Activated B cell treated with CpG ODN at 0.5 μM for 24 hours (primary cell): ENCODE measurements around the gene WFDC9. TPM values are rescaled to one million over a fixed set of nuclear protein-coding genes. Genes with fewer than 3 reads are reported as not detected.
"Not testable (repeated sequence)": the region's sequence is repeated elsewhere in the genome, so short reads cannot be mapped to it uniquely, and the experiment has no call there.

Source experiments
- ATAC-seq: fragments of 200-7000 bp; cut with Tn5 transposase; one replicate; pipeline ENCODE4 v1.10.0; 2021; ENCODE audit warnings: low read depth, mild to moderate bottlenecking, moderate library complexity
- CTCF ChIA-PET: fragments of 350-600 bp; sonication (Branson Sonifier 250); formaldehyde crosslinking; loops from one replicate; lab custom pipeline; 2021; ENCODE audit warnings: antibody characterized with exemption; lab: Charles Lee
- POLR2A ChIA-PET: fragments of 350-600 bp; sonication (Branson Sonifier 250); formaldehyde crosslinking; loops from one replicate; lab custom pipeline; 2021; ENCODE audit warnings: antibody characterized with exemption; lab: Charles Lee
- DNase-seq: peaks from one replicate; pipeline ENCODE4 v3.0.0; 2022
- H3K27ac Mint-ChIP-seq: one replicate; pipeline ENCODE4 v1.8.0; 2020; ENCODE audit warnings: mixed read lengths
- H3K27me3 Mint-ChIP-seq: one replicate; pipeline ENCODE4 v1.8.0; 2021; ENCODE audit warnings: mixed read lengths
- H3K36me3 Mint-ChIP-seq: one replicate; pipeline ENCODE4 v1.8.0; 2021; ENCODE audit warnings: low read depth, mixed read lengths
- H3K4me1 Mint-ChIP-seq: one replicate; pipeline ENCODE4 v1.8.0; 2021; ENCODE audit warnings: mixed read lengths
- H3K4me3 Mint-ChIP-seq: one replicate; pipeline ENCODE4 v1.8.0; 2020; ENCODE audit warnings: mild to moderate bottlenecking, mixed read lengths
- H3K9me3 Mint-ChIP-seq: one replicate; pipeline ENCODE4 v1.8.0; 2020; ENCODE audit warnings: mixed read lengths
- CTCF ChIP-seq: fragments of 200-600 bp; IDR thresholded peaks from one replicate; pipeline ENCODE4 v1.8.0; 2022; ENCODE audit warnings: antibody characterized with exemption, mild to moderate bottlenecking
- intact Hi-C: fragments of 100-400 bp; cut with micrococcal nuclease; formaldehyde crosslinking; loops from one replicate; pipeline ENCODE4 v1.15.1; 2024
- total RNA-seq: library from RNA; stranded (reverse); gene quantifications from 2 replicates; pipeline ENCODE4 v1.2.3, GENCODE V29; 2022

WFDC9 gene
- total RNA-seq, 1 donor from 2014 or later: not detected

GRCh38 chr20:45649312-45649863 is 18.3 kb upstream of the WFDC9 start:
- Mint-ChIP-seq H3K27ac (no peak overlapping the region), H3K36me3 (no peaks in the 10 kb centered on the region), H3K4me1 (no peaks in the 10 kb centered on the region), H3K4me3 (no peak overlapping the region), H3K27me3 (peaks cover 18% of the 10 kb centered on the region), H3K9me3 (no peaks in the 10 kb centered on the region)
- TF ChIP-seq CTCF: no peak
- ATAC-seq (no peak), DNase-seq (no peak)
- POLR2A ChIA-PET: no interaction called here
- intact Hi-C loops: no loop called here
- CTCF ChIA-PET: no interaction called here

GRCh38 chr20:45647441-45648050 is 16.5 kb upstream of the WFDC9 start:
- POLR2A ChIA-PET: no interaction called here
- peaks cover 15% of the 10 kb centered on the region for H3K27me3 Mint-ChIP-seq
- H3K27ac Mint-ChIP-seq: no peak overlapping the region
- intact Hi-C loops: no loop called here
- TF ChIP-seq CTCF: no peak
- H3K4me3 Mint-ChIP-seq: no peak overlapping the region
- no peaks in the 10 kb centered on the region for H3K4me1 Mint-ChIP-seq
- DNase-seq (no peak), ATAC-seq (no peak)
- CTCF ChIA-PET: no interaction called here
- no peaks in the 10 kb centered on the region for H3K9me3 Mint-ChIP-seq
- H3K36me3 Mint-ChIP-seq: no peaks in the 10 kb centered on the region

DNA sequence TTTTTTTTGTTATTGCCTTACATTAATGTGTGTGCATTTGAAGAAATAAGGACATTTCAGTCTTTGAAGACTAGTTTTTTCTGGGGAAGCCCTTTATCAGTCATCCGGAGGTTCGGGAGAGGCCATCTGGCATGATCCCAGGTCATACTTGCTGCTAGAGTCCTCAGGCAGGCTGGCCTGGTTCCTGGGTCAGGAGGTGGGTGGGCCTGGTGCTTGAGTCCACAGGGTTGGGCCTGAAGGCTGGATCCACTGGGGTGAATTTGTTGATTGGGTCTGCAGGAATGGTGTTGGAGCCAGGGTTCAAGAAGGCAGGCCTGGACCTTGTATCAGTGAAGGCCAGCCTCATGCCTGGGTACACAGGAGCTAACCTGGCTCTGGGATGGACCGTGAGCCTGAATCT is 15.8 kb upstream of the WFDC9 start:
- intact Hi-C loops: no loop called here
- DNase-seq: no peak
- H3K27ac Mint-ChIP-seq: no peak overlapping the region
- H3K9me3 Mint-ChIP-seq: no peaks in the 10 kb centered on the region
- H3K4me1 Mint-ChIP-seq: no peaks in the 10 kb centered on the region
- ATAC-seq: no peak
- H3K27me3 Mint-ChIP-seq: peaks cover 13% of the 10 kb centered on the region
- CTCF ChIA-PET: no interaction called here
- H3K4me3 Mint-ChIP-seq: no peak overlapping the region
- POLR2A ChIA-PET: no interaction called here
- no peak for TF ChIP-seq CTCF
- H3K36me3 Mint-ChIP-seq: no peaks in the 10 kb centered on the region

- H3K4me1 Mint-ChIP-seq, POLR2A ChIA-PET, CTCF ChIA-PET, ATAC-seq, H3K36me3 Mint-ChIP-seq, H3K4me3 Mint-ChIP-seq, H3K27me3 Mint-ChIP-seq, H3K9me3 Mint-ChIP-seq, H3K27ac Mint-ChIP-seq, DNase-seq, intact Hi-C loops: not testable (repeated sequence)
Measured at GRCh38 chr20:45645869-45646268, 14.8 kb upstream of the WFDC9 start.

DNA sequence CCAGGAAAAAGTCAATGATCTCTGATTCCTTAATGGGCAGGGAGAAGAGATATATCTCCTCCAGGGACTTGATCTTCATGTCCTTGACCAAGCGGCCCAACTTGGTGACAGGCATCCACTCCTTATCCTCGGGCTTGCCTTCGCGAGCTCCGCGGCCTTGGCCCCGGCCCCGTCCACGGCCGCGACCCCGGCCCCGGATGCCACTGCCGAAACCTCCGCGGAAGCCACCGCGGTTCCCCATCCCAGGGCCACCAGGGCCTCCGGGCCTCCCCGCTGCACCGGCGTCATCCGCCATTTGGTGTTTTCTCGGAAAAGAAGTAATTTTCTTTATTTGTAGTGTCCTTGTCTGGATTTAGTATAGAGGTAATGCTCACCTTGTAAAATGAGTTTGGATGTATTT is 10.0 kb upstream of the WFDC9 start:
- POLR2A ChIA-PET, H3K27ac Mint-ChIP-seq, DNase-seq, H3K9me3 Mint-ChIP-seq, H3K36me3 Mint-ChIP-seq, ATAC-seq, CTCF ChIA-PET, H3K4me1 Mint-ChIP-seq, intact Hi-C loops, H3K4me3 Mint-ChIP-seq: not testable (repeated sequence)
- peaks cover 11% of the 10 kb centered on the region for H3K27me3 Mint-ChIP-seq

- H3K36me3 Mint-ChIP-seq: no peaks in the 10 kb centered on the region
- peaks cover 11% of the 10 kb centered on the region for H3K27me3 Mint-ChIP-seq
- ChIA-PET CTCF (no interaction called here), POLR2A (no interaction called here)
- ATAC-seq (no peak), DNase-seq (no peak)
- H3K27ac Mint-ChIP-seq: no peak overlapping the region
- no peak for TF ChIP-seq CTCF
- intact Hi-C loops: no loop called here
- H3K4me1 Mint-ChIP-seq: no peaks in the 10 kb centered on the region
- H3K9me3 Mint-ChIP-seq: no peaks in the 10 kb centered on the region
- no peak overlapping the region for H3K4me3 Mint-ChIP-seq
Measured at GRCh38 chr20:45639687-45640086, 8.6 kb upstream of the WFDC9 start.
